ENCODE data around the gene MAOA. TPM values are rescaled to one million over a fixed set of nuclear protein-coding genes. Genes with fewer than 3 reads are reported as not detected.

MAOA gene
- total RNA-seq, 2 experiments from 2014 or later = 0.26 to 0.27 TPM

DNA sequence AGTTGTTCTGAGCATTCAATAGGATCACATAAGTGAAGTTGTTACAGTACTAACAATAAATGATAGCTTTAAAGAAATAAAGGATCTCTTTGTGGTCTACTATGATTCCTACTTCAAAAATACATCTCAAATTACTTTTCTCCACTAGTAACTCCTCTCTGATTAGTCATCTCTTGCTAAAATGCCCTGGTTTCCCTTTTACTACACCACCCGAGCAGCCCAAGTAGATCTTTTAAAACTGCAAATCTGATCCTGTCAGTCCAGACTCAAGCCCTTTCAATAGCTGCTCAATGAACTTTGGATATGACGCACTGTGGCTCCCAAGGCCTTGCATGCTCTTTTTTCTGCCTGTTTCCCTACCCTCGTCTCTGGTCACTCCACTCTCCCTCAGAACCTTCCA, 97.5 kb downstream of the MAOA start:
- DNase-seq = no peak
- Mint-ChIP-seq H3K4me1 (ENCODE audit: low read depth) (no peaks in the 10 kb centered on the region), H3K27ac (no peak overlapping the region), H3K27me3 (ENCODE audit: low read depth) (no peaks in the 10 kb centered on the region), H3K4me3 (no peak overlapping the region), H3K36me3 (ENCODE audit: low read depth) (no peaks in the 10 kb centered on the region), H3K9me3 (no peaks in the 10 kb centered on the region)
- CTCF ChIA-PET = interaction anchor here (2.6 kb wide), 1 partner anchor 194 kb away, joined by 7 read pairs; no protein-coding TSS in a partner anchor
- intact Hi-C loops (cut with micrococcal nuclease) = loop anchor here (5.0 kb wide), 1 partner anchor 1971 kb away; no protein-coding TSS in a partner anchor

DNA sequence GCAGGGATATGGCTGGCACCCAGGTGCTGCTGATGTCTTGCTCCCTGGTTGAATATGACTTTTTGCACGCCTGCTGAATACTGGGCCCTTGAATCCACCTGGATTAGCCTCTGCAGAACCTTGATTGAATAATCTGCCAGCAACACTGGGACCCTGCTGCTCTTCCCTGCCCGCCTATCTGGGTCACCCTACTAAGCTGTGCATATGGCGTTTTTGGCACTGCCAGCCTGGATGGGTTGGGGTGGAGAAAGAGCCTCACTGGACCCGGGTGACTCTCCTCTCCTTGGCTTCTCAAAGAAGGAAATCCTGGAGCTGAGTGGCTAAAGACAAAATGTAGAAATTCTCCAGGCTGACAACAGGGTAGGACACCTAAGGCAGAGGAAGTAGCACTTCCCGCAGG, 100.0 kb downstream of the MAOA start:
- no peak overlapping the region for H3K27ac Mint-ChIP-seq
- H3K36me3 Mint-ChIP-seq (ENCODE audit: low read depth) = no peaks in the 10 kb centered on the region
- no peak for DNase-seq
- no peaks in the 10 kb centered on the region for H3K4me1 Mint-ChIP-seq (ENCODE audit: low read depth)
- CTCF ChIA-PET = no interaction called here
- H3K27me3 Mint-ChIP-seq (ENCODE audit: low read depth) = no peaks in the 10 kb centered on the region
- no peak overlapping the region for H3K4me3 Mint-ChIP-seq
- intact Hi-C loops (cut with micrococcal nuclease) = no loop called here
- no peaks in the 10 kb centered on the region for H3K9me3 Mint-ChIP-seq

DNA sequence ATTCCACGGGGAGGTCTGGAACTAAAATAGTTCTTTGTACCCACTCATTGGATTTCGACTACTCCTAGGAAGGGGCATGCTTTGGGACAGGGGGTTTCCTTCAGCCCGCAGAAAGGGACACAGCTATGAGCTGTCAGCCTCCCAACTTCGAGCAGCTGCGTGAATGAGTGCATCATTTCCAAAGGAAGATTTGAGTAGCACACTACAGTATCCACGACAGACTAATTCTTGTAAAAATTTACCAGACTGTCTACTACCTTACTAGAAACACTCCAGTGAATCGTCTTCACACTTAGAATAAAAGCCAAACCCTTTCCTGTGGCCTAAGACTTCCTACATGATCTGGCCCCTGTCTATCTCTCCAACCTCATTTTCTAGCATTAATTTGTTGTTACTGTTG, 101.9 kb downstream of the MAOA start:
- no peak for DNase-seq
- Mint-ChIP-seq H3K9me3 (no peaks in the 10 kb centered on the region), H3K4me3 (no peak overlapping the region), H3K4me1 (ENCODE audit: low read depth) (no peaks in the 10 kb centered on the region), H3K27ac (no peak overlapping the region), H3K27me3 (ENCODE audit: low read depth) (no peaks in the 10 kb centered on the region), H3K36me3 (ENCODE audit: low read depth) (no peaks in the 10 kb centered on the region)
- CTCF ChIA-PET = no interaction called here
- intact Hi-C loops (cut with micrococcal nuclease) = no loop called here

DNA sequence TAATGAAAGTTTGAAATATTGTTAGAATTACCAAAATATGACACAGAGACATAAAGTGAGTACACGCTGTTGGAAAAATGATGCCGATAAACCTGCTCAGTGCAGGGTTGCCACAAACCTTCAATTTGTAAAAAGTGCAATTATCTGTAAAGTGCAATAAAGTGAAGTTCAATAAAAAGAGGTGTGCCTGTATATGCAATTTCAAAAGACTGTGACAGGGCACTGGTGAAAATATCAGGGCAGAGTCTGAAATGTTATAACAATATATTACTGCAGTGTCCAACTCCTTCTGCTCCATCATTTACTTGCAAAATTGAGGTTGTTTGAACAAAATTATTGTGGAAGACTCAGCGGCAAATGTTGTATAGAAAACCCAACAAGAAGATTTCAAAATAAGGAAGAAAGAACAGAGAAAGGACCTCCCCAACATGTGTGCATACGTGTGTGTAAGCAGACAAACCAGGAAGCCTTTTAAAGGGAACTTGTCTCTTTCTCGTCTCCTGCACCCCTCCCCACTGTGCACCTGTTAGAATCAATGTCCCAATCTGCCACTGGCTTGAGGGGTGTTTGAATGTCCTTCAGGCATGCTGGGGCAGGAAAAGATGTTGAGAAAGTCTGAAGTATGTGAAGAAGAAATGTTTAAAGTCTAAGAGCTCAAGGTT, 130.0 kb downstream of the MAOA start:
- no peak overlapping the region for H3K27ac Mint-ChIP-seq
- intact Hi-C loops (cut with micrococcal nuclease) = no loop called here
- H3K27me3 Mint-ChIP-seq (ENCODE audit: low read depth) = no peaks in the 10 kb centered on the region
- no peaks in the 10 kb centered on the region for H3K9me3 Mint-ChIP-seq
- H3K4me1 Mint-ChIP-seq (ENCODE audit: low read depth) = no peaks in the 10 kb centered on the region
- CTCF ChIA-PET = no interaction called here
- DNase-seq = no peak
- no peak overlapping the region for H3K4me3 Mint-ChIP-seq
- no peaks in the 10 kb centered on the region for H3K36me3 Mint-ChIP-seq (ENCODE audit: low read depth)

Other genes starting within 250 kb of the MAOA start
- not detected for gene MAOB, start 226.2 kb downstream of the MAOA start, total RNA-seq

Data from activated naive CD4-positive, alpha-beta T cell treated with anti-CD3 and anti-CD28 coated beads for 36 hours (primary cell).